GM19452 (cell line): Measurements from ENCODE around the gene DNAJC1.
"Not testable (repeated sequence)": the region's sequence is repeated elsewhere in the genome, so short reads cannot be mapped to it uniquely, and the experiment has no call there.

Experiments used
- ATAC-seq: cut with Tn5 transposase; IDR thresholded peaks from one replicate; pipeline ENCODE4 v1.9.1; 2021; ENCODE audit not compliant: unreplicated experiment

Gene DNAJC1

GRCh38 chr10:21830037-21830436, 173.5 kb downstream of the DNAJC1 start:
- no peak for ATAC-seq

GRCh38 chr10:21827308-21827707, 176.2 kb downstream of the DNAJC1 start:
- ATAC-seq: no peak

- ATAC-seq: no peak
Measured at GRCh38 chr10:21826725-21827124, 176.8 kb downstream of the DNAJC1 start.

GRCh38 chr10:21825345-21825744, 178.2 kb downstream of the DNAJC1 start:
- no peak for ATAC-seq

- no peak for ATAC-seq
Measured at GRCh38 chr10:21824409-21824808, 179.1 kb downstream of the DNAJC1 start.

GRCh38 chr10:21823617-21824016, 179.9 kb downstream of the DNAJC1 start:
- ATAC-seq: no peak

- ATAC-seq: not testable (repeated sequence)
Measured at GRCh38 chr10:21822273-21822672, 181.3 kb downstream of the DNAJC1 start.

GRCh38 chr10:21820952-21821351, 182.6 kb downstream of the DNAJC1 start:
- ATAC-seq: no peak

- ATAC-seq: not testable (repeated sequence)
Measured at GRCh38 chr10:21818416-21818815, 185.1 kb downstream of the DNAJC1 start.

GRCh38 chr10:21814866-21815265, 188.7 kb downstream of the DNAJC1 start:
- ATAC-seq: no peak

- no peak for ATAC-seq
Measured at GRCh38 chr10:21813946-21814345, 189.6 kb downstream of the DNAJC1 start.

- no peak for ATAC-seq
Measured at GRCh38 chr10:21811245-21811585, 192.3 kb downstream of the DNAJC1 start.

GRCh38 chr10:21810582-21811244, 192.8 kb downstream of the DNAJC1 start:
- no peak for ATAC-seq

- no peak for ATAC-seq
Measured at GRCh38 chr10:21808550-21808949, 195.0 kb downstream of the DNAJC1 start.

- ATAC-seq: no peak
Measured at GRCh38 chr10:21807180-21807579, 196.3 kb downstream of the DNAJC1 start.

GRCh38 chr10:21803374-21803773, 200.2 kb downstream of the DNAJC1 start:
- no peak for ATAC-seq

GRCh38 chr10:21801609-21802008, 201.9 kb downstream of the DNAJC1 start:
- no peak for ATAC-seq

GRCh38 chr10:21797984-21798765, 205.4 kb downstream of the DNAJC1 start:
- no peak for ATAC-seq

- ATAC-seq: no peak
Measured at GRCh38 chr10:21797533-21797932, 206.0 kb downstream of the DNAJC1 start.

GRCh38 chr10:21791276-21791675, 212.3 kb downstream of the DNAJC1 start:
- no peak for ATAC-seq

- ATAC-seq: no peak
Measured at GRCh38 chr10:21776883-21777282, 226.6 kb downstream of the DNAJC1 start.

GRCh38 chr10:21771219-21771618, 232.3 kb downstream of the DNAJC1 start:
- ATAC-seq: no peak

- ATAC-seq: no peak
Measured at GRCh38 chr10:21769041-21769440, 234.5 kb downstream of the DNAJC1 start.
